CD4-positive, alpha-beta T cell treated with Interferon gamma for 1 hour (primary cell): ENCODE measurements around the gene PLLP.

ENCODE experiments used
- DNase-seq: peaks from one replicate; pipeline ENCODE4 v3.0.0-alpha.2; 2020

PLLP gene

GRCh38 chr16:57213462-57213861, 71.0 kb downstream of the PLLP start:
- DNase-seq = no peak

GRCh38 chr16:57209780-57210179, 74.7 kb downstream of the PLLP start:
- DNase-seq = no peak

- no peak for DNase-seq
Observed at GRCh38 chr16:57208926-57209325, 75.5 kb downstream of the PLLP start.
